Measurements from ENCODE around the gene KRT81.
"Not testable (repeated sequence)": the region's sequence is repeated elsewhere in the genome, so short reads cannot be mapped to it uniquely, and the experiment has no call there.

Gene KRT81

GRCh38 chr12:52252175-52252615, 39.1 kb downstream of the KRT81 start:
- not testable (repeated sequence) for H3K27ac ChIP-seq (ENCODE audit: low read depth, low read length); H3F3A ChIP-seq (ENCODE audit: control insufficient read depth, insufficient read depth); H3K4me2 ChIP-seq (ENCODE audit: low read length); H4K20me1 ChIP-seq (ENCODE audit: control insufficient read depth, insufficient read depth, low read depth, low read length); H3K4me1 ChIP-seq (ENCODE audit: control insufficient read depth, low read length); H3K27me3 ChIP-seq (ENCODE audit: control insufficient read depth, low read length); H3K4me3 ChIP-seq (ENCODE audit: low read length); H3K9me2 ChIP-seq (replicated peaks; ENCODE audit: control insufficient read depth, low read length); H3K9me3 ChIP-seq (ENCODE audit: control insufficient read depth, insufficient read depth, low read length); H3K36me3 ChIP-seq (ENCODE audit: control insufficient read depth, low read length); H3K79me2 ChIP-seq (ENCODE audit: control insufficient read depth, low read length)
- peak; percentile 47 for TF ChIP-seq CTCF (IDR thresholded peaks at IDR 0.05; ENCODE audit: low read depth, low read length, poor library complexity, severe bottlenecking)

GRCh38 chr12:52251367-52252051, 39.8 kb downstream of the KRT81 start:
- Histone ChIP-seq H3K9me3 (ENCODE audit: control insufficient read depth, insufficient read depth, low read length) (no peaks in the 10 kb centered on the region), H3K36me3 (ENCODE audit: control insufficient read depth, low read length) (no peaks in the 10 kb centered on the region), H3K4me1 (ENCODE audit: control insufficient read depth, low read length) (no peaks in the 10 kb centered on the region), H3K79me2 (ENCODE audit: control insufficient read depth, low read length) (no peaks in the 10 kb centered on the region), H3K4me3 (ENCODE audit: low read length) (no peak overlapping the region), H3K4me2 (ENCODE audit: low read length) (no peak overlapping the region), H4K20me1 (ENCODE audit: control insufficient read depth, insufficient read depth, low read depth, low read length) (no peaks in the 10 kb centered on the region), H3K27ac (ENCODE audit: low read depth, low read length) (no peak overlapping the region), H3K27me3 (ENCODE audit: control insufficient read depth, low read length) (0 out of 2 replicates have a peak, but pooled peaks cover 4% of the 10 kb centered on the region), H3F3A (ENCODE audit: control insufficient read depth, insufficient read depth) (no peaks in the 10 kb centered on the region), H3K9me2 (replicated peaks; ENCODE audit: control insufficient read depth, low read length) (no peaks in the 10 kb centered on the region)
- TF ChIP-seq CTCF (IDR thresholded peaks at IDR 0.05; ENCODE audit: low read depth, low read length, poor library complexity, severe bottlenecking) (no peak), EZH2phosphoT487 (IDR thresholded peaks at IDR 0.05; ENCODE audit: borderline replicate concordance, low read length) (no peak)

DNA sequence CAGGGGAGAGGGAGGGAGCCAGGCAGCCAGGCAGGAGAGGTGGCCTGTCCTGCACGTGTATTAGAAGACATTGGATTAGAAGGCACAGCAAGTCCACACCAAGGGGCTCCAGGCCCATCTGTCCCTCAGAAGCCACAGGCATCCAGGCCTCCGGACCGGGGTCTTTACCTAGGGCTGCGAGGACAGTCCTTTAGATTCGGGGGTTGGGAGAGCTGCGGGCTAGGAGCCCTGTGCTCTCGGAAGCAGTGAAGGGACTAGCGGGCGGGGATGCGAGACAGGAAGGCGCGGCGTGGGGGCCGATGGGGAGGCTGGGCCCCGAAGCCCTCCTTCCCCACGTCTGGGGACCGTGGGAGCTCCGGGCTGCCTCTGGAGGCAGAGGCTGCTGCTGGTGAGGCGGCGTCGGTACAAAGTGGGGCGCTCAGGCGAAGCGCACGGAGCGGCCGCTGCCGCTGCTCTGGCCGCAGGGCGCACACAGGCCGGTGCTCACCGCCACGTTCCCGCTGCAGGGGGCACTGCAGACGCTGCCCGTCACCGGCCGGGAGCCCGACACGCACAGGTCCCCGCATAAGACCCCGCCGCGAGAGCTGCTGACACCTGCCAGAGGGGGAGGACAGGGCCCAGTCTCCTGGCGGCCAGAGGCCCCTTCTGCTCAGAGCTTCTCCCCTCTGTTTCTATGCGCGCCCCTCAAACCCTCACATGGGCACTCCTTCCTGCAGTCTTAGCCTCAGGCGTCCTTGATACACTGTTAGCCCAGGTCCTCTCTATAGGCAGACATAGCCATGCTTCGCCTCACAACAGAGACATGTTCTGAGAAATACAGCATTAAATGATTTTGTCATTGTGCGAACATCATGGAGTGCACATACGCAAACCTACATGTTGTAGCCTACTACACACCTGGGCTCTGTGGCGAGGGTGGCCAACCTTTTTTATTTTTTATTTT, 41.0 kb downstream of the KRT81 start:
- H3K9me2 ChIP-seq (replicated peaks; ENCODE audit: control insufficient read depth, low read length), result no peaks in the 10 kb centered on the region
- no peak overlapping the region for H3K27ac ChIP-seq (ENCODE audit: low read depth, low read length)
- no peaks in the 10 kb centered on the region for H4K20me1 ChIP-seq (ENCODE audit: control insufficient read depth, insufficient read depth, low read depth, low read length)
- H3K9me3 ChIP-seq (ENCODE audit: control insufficient read depth, insufficient read depth, low read length), result no peaks in the 10 kb centered on the region
- H3K36me3 ChIP-seq (ENCODE audit: control insufficient read depth, low read length), result no peaks in the 10 kb centered on the region
- no peak for TF ChIP-seq EZH2phosphoT487 (IDR thresholded peaks at IDR 0.05; ENCODE audit: borderline replicate concordance, low read length)
- TF ChIP-seq CTCF (IDR thresholded peaks at IDR 0.05; ENCODE audit: low read depth, low read length, poor library complexity, severe bottlenecking), result no peak
- H3K27me3 ChIP-seq (ENCODE audit: control insufficient read depth, low read length), result peaks cover 2% of the 10 kb centered on the region; the same call in 1 of the 2 replicates
- no peaks in the 10 kb centered on the region for H3K79me2 ChIP-seq (ENCODE audit: control insufficient read depth, low read length)
- H3F3A ChIP-seq (ENCODE audit: control insufficient read depth, insufficient read depth), result no peaks in the 10 kb centered on the region
- no peak overlapping the region for H3K4me2 ChIP-seq (ENCODE audit: low read length)
- no peaks in the 10 kb centered on the region for H3K4me1 ChIP-seq (ENCODE audit: control insufficient read depth, low read length)
- no peak overlapping the region for H3K4me3 ChIP-seq (ENCODE audit: low read length)

Data from DOHH2 (cell line).